GM18873 (cell line): ENCODE data around the gene RPP21.
"Not testable (repeated sequence)": the region's sequence is repeated elsewhere in the genome, so short reads cannot be mapped to it uniquely, and the experiment has no call there.

Experiments used
- ATAC-seq: cut with Tn5 transposase; IDR thresholded peaks from one replicate; pipeline ENCODE4 v1.9.1; 2021; ENCODE audit warnings: mild to moderate bottlenecking, moderate library complexity, moderate number of reproducible peaks; ENCODE audit not compliant: unreplicated experiment, low FRiP score

The RPP21 gene

GRCh38 chr6:30369280-30369679, 24.3 kb downstream of the RPP21 start:
- not testable (repeated sequence) for ATAC-seq

GRCh38 chr6:30378290-30378937, 33.5 kb downstream of the RPP21 start:
- ATAC-seq: no peak

- no peak for ATAC-seq
Observed at GRCh38 chr6:30380464-30380863, 35.5 kb downstream of the RPP21 start.

- no peak for ATAC-seq
Observed at GRCh38 chr6:30386166-30386565, 41.2 kb downstream of the RPP21 start.

GRCh38 chr6:30391240-30391639, 46.3 kb downstream of the RPP21 start:
- no peak for ATAC-seq

GRCh38 chr6:30394139-30394538, 49.2 kb downstream of the RPP21 start:
- ATAC-seq: no peak
